IMR-90 (cell line): ENCODE results near the gene SLC38A4. TPM values are rescaled to one million over a fixed set of nuclear protein-coding genes. Genes with fewer than 3 reads are reported as not detected.

Experiments
- ATAC-seq: fragments of 200-7000 bp; cut with Tn5 transposase; 2 replicates; pipeline ENCODE4 v1.9.1; 2020; ENCODE audit warnings: low read depth, mild to moderate bottlenecking, moderate library complexity
- BruUV-seq: library from RNA; stranded (reverse); fragments of 400-500 nt; replicated peaks from 2 replicates; lab custom pipeline; 2021; lab: Mats Ljungman, UMichigan
- CTCF ChIA-PET: fragments of 300-600 bp; formaldehyde crosslinking; extraction: SDS; loops from one replicate; lab custom pipeline; 2021; ENCODE audit warnings: antibody characterized with exemption; lab: Yijun Ruan, JAX
- POLR2A ChIA-PET: fragments of 300-600 bp; sonication (Branson Sonifier 250); formaldehyde crosslinking; loops from one replicate; lab custom pipeline; 2022; ENCODE audit warnings: antibody characterized with exemption; ENCODE audit not compliant: unreplicated experiment; lab: Charles Lee
- DNase-seq: peaks from one replicate; pipeline ENCODE4 v3.0.0; 2013
- H2AFZ ChIP-seq: replicated peaks from 2 replicates; pipeline ENCODE3; 2013; ENCODE audit warnings: low read length, mild to moderate bottlenecking; ENCODE audit not compliant: poor library complexity
- H2AK5ac ChIP-seq: 2 replicates; pipeline ENCODE4 v1.6.1; 2013; ENCODE audit warnings: low read depth, low read length, inconsistent platforms
- H2AK9ac ChIP-seq: replicated peaks from 2 replicates; pipeline ENCODE3; 2013; ENCODE audit warnings: mild to moderate bottlenecking, low read depth, low read length, moderate library complexity; ENCODE audit not compliant: poor library complexity
- H2BK120ac ChIP-seq: 2 replicates; pipeline ENCODE4 v1.6.1; 2013; ENCODE audit warnings: low read depth, low read length, inconsistent platforms
- H2BK15ac ChIP-seq: 3 replicates; pipeline ENCODE4 v1.6.1; 2013; ENCODE audit warnings: low read depth, low read length, inconsistent platforms
- H2BK20ac ChIP-seq: 2 replicates; pipeline ENCODE4 v1.6.1; 2013; ENCODE audit warnings: low read depth, mild to moderate bottlenecking, inconsistent platforms, low read length, moderate library complexity
- H2BK5ac ChIP-seq: 2 replicates; pipeline ENCODE4 v1.6.1; 2013; ENCODE audit warnings: mild to moderate bottlenecking, low read depth, low read length, inconsistent platforms; ENCODE audit not compliant: poor library complexity, severe bottlenecking
- H3K14ac ChIP-seq: replicated peaks from 2 replicates; pipeline ENCODE4 v1.6.1; 2013; ENCODE audit warnings: low read depth, low read length, inconsistent platforms
- H3K18ac ChIP-seq: 2 replicates; pipeline ENCODE4 v1.6.1; 2013; ENCODE audit warnings: low read depth, low read length, control low read depth
- H3K23ac ChIP-seq: 2 replicates; pipeline ENCODE4 v1.6.1; 2013; ENCODE audit warnings: low read depth, low read length, inconsistent platforms
- H3K27ac ChIP-seq: 2 replicates; pipeline ENCODE4 v1.5.1; 2013; ENCODE audit warnings: mild to moderate bottlenecking, control low read depth, low read length; ENCODE audit not compliant: insufficient read depth
- H3K27me3 ChIP-seq: 2 replicates; pipeline ENCODE4 v1.6.1; 2013; ENCODE audit warnings: low read length; ENCODE audit not compliant: control insufficient read depth, insufficient read depth
- H3K36me3 ChIP-seq: 2 replicates; pipeline ENCODE4 v1.6.1; 2013; ENCODE audit warnings: low read length, mixed read lengths; ENCODE audit not compliant: control insufficient read depth, insufficient read depth
- H3K4ac ChIP-seq: 2 replicates; pipeline ENCODE4 v1.6.1; 2013; ENCODE audit warnings: low read depth, low read length, inconsistent platforms
- H3K4me1 ChIP-seq: 2 replicates; pipeline ENCODE4 v1.6.1; 2013; ENCODE audit warnings: low read length, mixed read lengths; ENCODE audit not compliant: control insufficient read depth, insufficient read depth
- H3K4me2 ChIP-seq: 2 replicates; pipeline ENCODE4 v1.6.1; 2013; ENCODE audit warnings: low read depth, mild to moderate bottlenecking, control low read depth, low read length, moderate library complexity
- H3K4me3 ChIP-seq: 2 replicates; pipeline ENCODE4 v1.5.1; 2013; ENCODE audit warnings: low read depth, mild to moderate bottlenecking, control low read depth, low read length, moderate library complexity; ENCODE audit not compliant: insufficient read depth
- H3K56ac ChIP-seq: 2 replicates; pipeline ENCODE4 v1.6.1; 2013; ENCODE audit warnings: low read length, inconsistent platforms; ENCODE audit not compliant: insufficient read depth; ENCODE audit errors: extremely low read depth
- H3K79me1 ChIP-seq, 2 experiments: 2 replicates each; pipeline ENCODE4 v1.6.1; 2013; ENCODE audit warnings: low read length in 2 of 2, inconsistent platforms in 1 of 2, low read depth in 1 of 2
- H3K9ac ChIP-seq: 2 replicates; pipeline ENCODE4 v1.6.1; 2013; ENCODE audit warnings: low read depth, low read length, control low read depth
- H3K9me1 ChIP-seq: 2 replicates; pipeline ENCODE4 v1.6.1; 2013; ENCODE audit warnings: low read length, inconsistent platforms; ENCODE audit not compliant: insufficient read depth
- H3K9me3 ChIP-seq: 2 replicates; pipeline ENCODE4 v1.6.1; 2013; ENCODE audit warnings: low read length; ENCODE audit not compliant: control insufficient read depth, insufficient read depth
- H4K20me1 ChIP-seq: 2 replicates; pipeline ENCODE4 v1.6.1; 2013; ENCODE audit warnings: low read length, inconsistent platforms; ENCODE audit not compliant: insufficient read depth
- H4K5ac ChIP-seq: 2 replicates; pipeline ENCODE4 v1.6.1; 2013; ENCODE audit warnings: mild to moderate bottlenecking, low read depth, low read length, control low read depth
- H4K8ac ChIP-seq, 2 experiments: 2 replicates each; pipeline ENCODE4 v1.6.1; 2013; ENCODE audit warnings: low read depth in 2 of 2, low read length in 2 of 2, control low read depth in 1 of 2, inconsistent platforms in 1 of 2
- H4K91ac ChIP-seq: 2 replicates; pipeline ENCODE4 v1.6.1; 2013; ENCODE audit warnings: low read depth, low read length, inconsistent platforms; ENCODE audit not compliant: insufficient read depth
- BHLHE40 ChIP-seq: fragments of 150-350 bp; IDR thresholded peaks from 2 replicates; pipeline ENCODE4 v1.6.1; 2016; ENCODE audit warnings: mild to moderate bottlenecking, low read depth, low read length
- CHD1 ChIP-seq: IDR thresholded peaks from 2 replicates; pipeline ENCODE4 v1.6.1; 2012; ENCODE audit warnings: low read depth, low read length, improper control_type of control experiment
- MAFK ChIP-seq: IDR thresholded peaks from 2 replicates; pipeline ENCODE4 v1.6.1; 2012; ENCODE audit warnings: low read depth, low read length, improper control_type of control experiment
- RFX5 ChIP-seq: IDR thresholded peaks from 2 replicates; pipeline ENCODE4 v1.8.0; 2012; ENCODE audit warnings: low read depth, mild to moderate bottlenecking, low read length, moderate library complexity
- WGBS, 2 experiments: methylation state at CpG; one replicate each; pipeline versions ENCODE4 v1.1.5 to v1.1.7; 2013; ENCODE audit warnings: missing lambda C conversion rate in 2 of 2; ENCODE audit not compliant: insufficient read length in 1 of 2; ENCODE audit errors: extremely low coverage in 2 of 2; 5-methylcytosine and 5-hydroxymethylcytosine counted together
- dilution Hi-C: fragments of 300-500 bp; cut with HindIII; formaldehyde crosslinking; loops from one replicate; pipeline ENCODE4 v1.14.3; 2018; ENCODE audit warnings: low sequenced_read_pairs; ENCODE audit not compliant: unreplicated experiment
- in situ Hi-C: fragments of 300-500 bp; cut with MboI; formaldehyde crosslinking; loops from 3 replicates; pipeline ENCODE4 v1.14.3; 2019; ENCODE audit warnings: low sequenced_read_pairs, inconsistent platforms, mixed read lengths
- intact Hi-C: fragments of 100-400 bp; cut with micrococcal nuclease; formaldehyde crosslinking; loops from 2 replicates; pipeline ENCODE4 v1.10.0; 2022
- polyA plus RNA-seq, 3 experiments: library from polyadenylated mRNA; depleted of rRNA; stranded (reverse); fragments of >200 nt; gene quantifications; 2 replicates each; pipeline ENCODE4 v1.2.3, GENCODE V29; 2012; ENCODE audit warnings: low replicate concordance in 1 of 3
- total RNA-seq: library from RNA; depleted of rRNA; stranded (reverse); fragments of >200 nt; gene quantifications from 2 replicates; pipeline ENCODE4 v1.2.3, GENCODE V29; 2012
- TF ChIP-seq, protein P1 (sequence below): fragments of 150-350 bp; IDR thresholded peaks from 2 replicates; pipeline ENCODE4 v1.6.1; 2016; ENCODE audit warnings: low read depth, mild to moderate bottlenecking, low read length, moderate library complexity, borderline replicate concordance

The SLC38A4 gene
- total and polyA plus RNA-seq, 2 of the 4 experiments (the other 2 are of a cell fraction), result 2.3 to 2.7 TPM

GRCh38 chr12:46839232-46839631, 13.4 kb upstream of the SLC38A4 start:
- Histone ChIP-seq H3K4me2 (no peak overlapping the region), H2AFZ (no peak overlapping the region), H3K14ac (no peak overlapping the region), H2BK5ac (peak overlapping the region; percentile 13), H4K5ac (no peak overlapping the region), H3K4me1 (peaks cover 8% of the 10 kb centered on the region), H3K56ac (no peak overlapping the region), H4K8ac (peak overlapping the region in 1 of 2 experiments; percentile 24; a peak in 1 of 4 replicates), H3K4ac (0 out of 2 replicates have a peak overlapping the region, but pooled peaks have one; percentile 10), H4K91ac (peak overlapping the region; percentile 17; the same call in 1 of the 2 replicates), H4K20me1 (no peaks in the 10 kb centered on the region), H2AK5ac (peak overlapping the region; percentile 23; the same call in 1 of the 2 replicates), H2AK9ac (no peak overlapping the region), H3K36me3 (no peaks in the 10 kb centered on the region), H3K23ac (no peak overlapping the region), H3K9me1 (peaks cover 5% of the 10 kb centered on the region; the same call in 1 of the 2 replicates), H3K79me1 (no peaks in the 10 kb centered on the region), H3K18ac (no peak overlapping the region), H3K9ac (no peak overlapping the region), H3K9me3 (no peaks in the 10 kb centered on the region), H3K27ac (no peak overlapping the region), H2BK15ac (peak overlapping the region; percentile 36; the same call in 1 of the 3 replicates), H2BK120ac (peak overlapping the region; percentile 28), H3K27me3 (no peaks in the 10 kb centered on the region), H3K4me3 (no peak overlapping the region), H2BK20ac (peak overlapping the region; percentile 83; the same call in 1 of the 2 replicates)
- in situ Hi-C loops (no loop called here), intact Hi-C loops (loop anchor here (10.0 kb wide), 1 partner anchor 176 kb away; no protein-coding TSS in a partner anchor), dilution Hi-C loops (no loop called here)
- peak; percentile 80; the same call in 1 of the 2 replicates for ATAC-seq
- ChIA-PET POLR2A (interaction anchor here (0.5 kb wide), 1 partner anchor 29 kb away, joined by 4 read pairs; no protein-coding TSS in a partner anchor), CTCF (no interaction called here)
- WGBS, 2 experiments, result no CpG with 5 or more reads among the region's 3 CpGs
- BruUV-seq, result no TSS peak
- DNase-seq, result peak; percentile 32
- TF ChIP-seq RFX5 (no peak), MAFK (peak; percentile 62), CHD1 (no peak), BHLHE40 (no peak)
- TF ChIP-seq, protein P1, sequence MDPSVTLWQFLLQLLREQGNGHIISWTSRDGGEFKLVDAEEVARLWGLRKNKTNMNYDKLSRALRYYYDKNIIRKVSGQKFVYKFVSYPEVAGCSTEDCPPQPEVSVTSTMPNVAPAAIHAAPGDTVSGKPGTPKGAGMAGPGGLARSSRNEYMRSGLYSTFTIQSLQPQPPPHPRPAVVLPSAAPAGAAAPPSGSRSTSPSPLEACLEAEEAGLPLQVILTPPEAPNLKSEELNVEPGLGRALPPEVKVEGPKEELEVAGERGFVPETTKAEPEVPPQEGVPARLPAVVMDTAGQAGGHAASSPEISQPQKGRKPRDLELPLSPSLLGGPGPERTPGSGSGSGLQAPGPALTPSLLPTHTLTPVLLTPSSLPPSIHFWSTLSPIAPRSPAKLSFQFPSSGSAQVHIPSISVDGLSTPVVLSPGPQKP, result no peak
